ENCODE data around the gene TEX264.

Gene TEX264

DNA sequence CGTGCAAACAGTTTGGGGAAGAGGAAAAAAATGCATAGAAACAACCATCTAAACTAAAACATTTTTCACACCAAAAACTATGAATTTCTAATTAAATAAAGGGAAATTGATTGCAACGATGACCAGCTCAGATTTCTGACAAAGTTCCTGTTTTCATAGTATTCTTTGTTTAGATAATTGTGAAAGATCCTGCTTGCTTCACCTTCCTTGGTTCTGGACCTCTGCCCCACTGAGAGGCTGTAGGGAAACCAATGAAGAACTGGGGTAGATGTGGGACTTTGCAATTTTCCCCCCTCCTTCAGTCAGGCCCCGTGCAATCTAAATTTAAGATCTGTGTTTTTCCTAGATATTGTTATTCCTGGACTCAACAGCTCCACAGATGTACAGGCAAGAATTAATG is 13.8 kb upstream of the TEX264 start:
- 100% methylated on average over 1 of the region's 3 CpGs; no CpG with 5 or more reads in 1 of the 2 experiments for WGBS, 2 experiments (ENCODE audit: insufficient coverage in 2 of 2)
- Histone ChIP-seq H3K27ac (ENCODE audit: low read depth, low read length, severe bottlenecking) (no peak overlapping the region), H3K9me3 (ENCODE audit: control insufficient read depth, low read length) (no peaks in the 10 kb centered on the region), H3K4me3 (ENCODE audit: extremely low read depth, insufficient read depth, low read length, poor library complexity, severe bottlenecking) (no peak overlapping the region), H3K4me1 (ENCODE audit: control insufficient read depth, insufficient read depth, low read length, poor library complexity, severe bottlenecking) (no peaks in the 10 kb centered on the region), H3K36me3 (ENCODE audit: control insufficient read depth, insufficient read depth, low read length) (peaks cover 66% of the 10 kb centered on the region)

DNA sequence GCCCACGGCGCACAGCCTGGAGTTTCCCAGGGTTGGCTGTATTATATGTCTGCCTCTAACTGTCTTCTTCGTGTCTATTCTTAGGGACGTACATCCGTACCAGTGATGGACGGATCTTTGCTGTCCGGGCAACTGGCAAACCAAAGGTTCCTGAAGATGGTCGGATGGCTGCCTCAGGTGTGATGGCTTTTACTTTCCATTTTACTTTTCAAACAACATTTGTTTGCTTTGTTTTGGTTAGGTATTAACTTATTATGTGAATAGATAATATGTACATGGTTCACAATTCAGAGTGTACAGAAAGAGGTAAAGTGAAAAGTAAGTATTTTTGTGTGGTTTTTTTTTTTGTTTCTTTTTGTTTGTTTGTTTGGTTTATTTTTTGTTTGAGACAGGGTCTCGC is 11.1 kb upstream of the TEX264 start:
- no peaks in the 10 kb centered on the region for H3K4me1 ChIP-seq (ENCODE audit: control insufficient read depth, insufficient read depth, low read length, poor library complexity, severe bottlenecking)
- H3K4me3 ChIP-seq (ENCODE audit: extremely low read depth, insufficient read depth, low read length, poor library complexity, severe bottlenecking) = no peak overlapping the region
- peaks cover 78% of the 10 kb centered on the region for H3K36me3 ChIP-seq (ENCODE audit: control insufficient read depth, insufficient read depth, low read length)
- H3K9me3 ChIP-seq (ENCODE audit: control insufficient read depth, low read length) = no peaks in the 10 kb centered on the region
- WGBS, 2 experiments (ENCODE audit: insufficient coverage in 2 of 2) = 100% methylated on average over 4 to 6 of the region's 9 CpGs
- no peak overlapping the region for H3K27ac ChIP-seq (ENCODE audit: low read depth, low read length, severe bottlenecking)

- H3K27ac ChIP-seq (ENCODE audit: low read depth, low read length, severe bottlenecking) = no peak overlapping the region
- H3K36me3 ChIP-seq (ENCODE audit: control insufficient read depth, insufficient read depth, low read length) = peaks cover 63% of the 10 kb centered on the region
- H3K4me3 ChIP-seq (ENCODE audit: extremely low read depth, insufficient read depth, low read length, poor library complexity, severe bottlenecking) = no peak overlapping the region
- no peaks in the 10 kb centered on the region for H3K9me3 ChIP-seq (ENCODE audit: control insufficient read depth, low read length)
- 98% methylated on average over 14 of the region's 14 CpGs for WGBS, 2 experiments (ENCODE audit: insufficient coverage in 2 of 2)
- no peaks in the 10 kb centered on the region for H3K4me1 ChIP-seq (ENCODE audit: control insufficient read depth, insufficient read depth, low read length, poor library complexity, severe bottlenecking)
Measured at GRCh38 chr3:51662456-51662855, 8.6 kb upstream of the TEX264 start.

DNA sequence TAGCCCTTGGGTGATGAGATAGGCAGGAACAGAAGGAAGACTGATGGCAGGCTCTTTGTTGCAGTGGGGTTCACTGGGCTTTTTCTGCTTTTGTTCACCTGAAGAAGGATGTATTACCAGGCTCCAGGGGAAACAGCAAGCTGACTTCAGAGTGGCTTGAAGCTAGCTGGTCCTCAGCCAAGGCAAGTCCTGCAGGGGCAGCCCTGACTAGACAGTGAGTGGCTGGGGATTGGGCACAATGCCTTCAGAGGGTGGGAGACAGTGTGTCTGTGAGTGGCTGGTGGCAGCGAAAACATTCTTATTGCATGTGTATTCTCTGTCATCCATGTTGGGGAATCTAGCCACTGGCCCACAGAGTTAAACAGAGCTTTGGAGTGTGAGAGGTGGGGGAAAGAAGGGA is 2.3 kb upstream of the TEX264 start:
- Histone ChIP-seq H3K36me3 (ENCODE audit: control insufficient read depth, insufficient read depth, low read length) (peaks cover 16% of the 10 kb centered on the region), H3K4me3 (ENCODE audit: extremely low read depth, insufficient read depth, low read length, poor library complexity, severe bottlenecking) (no peak overlapping the region), H3K27ac (ENCODE audit: low read depth, low read length, severe bottlenecking) (peak overlapping the region; percentile 29), H3K4me1 (ENCODE audit: control insufficient read depth, insufficient read depth, low read length, poor library complexity, severe bottlenecking) (peaks cover 18% of the 10 kb centered on the region), H3K9me3 (ENCODE audit: control insufficient read depth, low read length) (no peaks in the 10 kb centered on the region)
- WGBS, 2 experiments (ENCODE audit: insufficient coverage in 2 of 2) = no CpG with 5 or more reads among the region's 1 CpG

- peaks cover 18% of the 10 kb centered on the region for H3K4me1 ChIP-seq (ENCODE audit: control insufficient read depth, insufficient read depth, low read length, poor library complexity, severe bottlenecking)
- WGBS, 2 experiments (ENCODE audit: insufficient coverage in 2 of 2) = 62 to 78% methylated on average over 8 of the region's 9 CpGs
- no peaks in the 10 kb centered on the region for H3K9me3 ChIP-seq (ENCODE audit: control insufficient read depth, low read length)
- H3K27ac ChIP-seq (ENCODE audit: low read depth, low read length, severe bottlenecking) = peak overlapping the region; percentile 29
- H3K4me3 ChIP-seq (ENCODE audit: extremely low read depth, insufficient read depth, low read length, poor library complexity, severe bottlenecking) = no peak overlapping the region
- H3K36me3 ChIP-seq (ENCODE audit: control insufficient read depth, insufficient read depth, low read length) = peaks cover 10% of the 10 kb centered on the region
Measured at GRCh38 chr3:51669241-51670052, 1.6 kb upstream of the TEX264 start.

DNA sequence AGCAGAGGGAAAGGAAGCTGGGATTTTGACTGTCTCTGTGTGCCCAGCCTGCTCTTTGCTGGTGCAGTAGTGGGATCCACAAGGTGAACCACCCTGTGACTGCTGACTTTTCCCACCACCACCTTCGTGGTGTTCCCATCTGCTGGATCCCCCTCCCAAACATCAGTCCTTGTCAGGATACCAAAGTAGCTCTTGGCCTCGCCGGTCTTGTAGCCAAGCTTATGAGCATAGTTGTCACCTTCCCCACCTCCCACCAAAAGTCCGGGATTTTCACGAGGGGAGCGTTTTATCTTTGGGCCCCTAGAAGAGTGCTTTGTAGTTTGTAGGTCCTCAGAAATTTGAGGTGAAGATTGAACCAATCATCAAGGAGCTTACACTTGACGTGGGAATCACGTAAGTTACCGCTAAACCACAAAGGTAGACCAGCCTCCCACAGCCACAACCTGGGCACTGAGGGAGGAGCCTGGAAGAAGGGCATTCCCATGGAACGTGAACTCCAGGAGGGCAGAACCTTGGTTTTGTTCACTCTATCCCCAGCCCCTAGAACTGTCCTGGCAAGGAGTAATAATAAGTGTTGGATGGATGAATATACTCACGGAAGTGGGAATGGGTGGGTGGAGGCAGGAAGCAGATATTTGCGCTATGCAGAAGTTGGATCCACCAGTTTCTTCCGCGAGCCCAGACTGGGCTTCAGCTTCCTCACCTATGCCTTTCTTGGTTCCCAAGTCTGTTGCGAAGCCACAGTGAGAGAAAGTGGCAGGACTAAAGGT is 814 bp upstream of the TEX264 start:
- Histone ChIP-seq H3K4me3 (ENCODE audit: extremely low read depth, insufficient read depth, low read length, poor library complexity, severe bottlenecking) (peak overlapping the region; percentile 78), H3K4me1 (ENCODE audit: control insufficient read depth, insufficient read depth, low read length, poor library complexity, severe bottlenecking) (peaks cover 18% of the 10 kb centered on the region), H3K36me3 (ENCODE audit: control insufficient read depth, insufficient read depth, low read length) (peaks cover 7% of the 10 kb centered on the region), H3K27ac (ENCODE audit: low read depth, low read length, severe bottlenecking) (no peak overlapping the region), H3K9me3 (ENCODE audit: control insufficient read depth, low read length) (no peaks in the 10 kb centered on the region)
- 90 to 99% methylated on average over 8 of the region's 15 CpGs for WGBS, 2 experiments (ENCODE audit: insufficient coverage in 2 of 2)

- WGBS, 2 experiments (ENCODE audit: insufficient coverage in 2 of 2) = 12 to 13% methylated on average over 34 to 38 of the region's 40 CpGs
- Histone ChIP-seq H3K9me3 (ENCODE audit: control insufficient read depth, low read length) (no peaks in the 10 kb centered on the region), H3K4me1 (ENCODE audit: control insufficient read depth, insufficient read depth, low read length, poor library complexity, severe bottlenecking) (peaks cover 18% of the 10 kb centered on the region), H3K27ac (ENCODE audit: low read depth, low read length, severe bottlenecking) (peak overlapping the region; percentile 59), H3K4me3 (ENCODE audit: extremely low read depth, insufficient read depth, low read length, poor library complexity, severe bottlenecking) (peak overlapping the region; percentile 78), H3K36me3 (ENCODE audit: control insufficient read depth, insufficient read depth, low read length) (peaks cover 4% of the 10 kb centered on the region)
Measured at GRCh38 chr3:51671734-51672475, 853 bp downstream of the TEX264 start.

DNA sequence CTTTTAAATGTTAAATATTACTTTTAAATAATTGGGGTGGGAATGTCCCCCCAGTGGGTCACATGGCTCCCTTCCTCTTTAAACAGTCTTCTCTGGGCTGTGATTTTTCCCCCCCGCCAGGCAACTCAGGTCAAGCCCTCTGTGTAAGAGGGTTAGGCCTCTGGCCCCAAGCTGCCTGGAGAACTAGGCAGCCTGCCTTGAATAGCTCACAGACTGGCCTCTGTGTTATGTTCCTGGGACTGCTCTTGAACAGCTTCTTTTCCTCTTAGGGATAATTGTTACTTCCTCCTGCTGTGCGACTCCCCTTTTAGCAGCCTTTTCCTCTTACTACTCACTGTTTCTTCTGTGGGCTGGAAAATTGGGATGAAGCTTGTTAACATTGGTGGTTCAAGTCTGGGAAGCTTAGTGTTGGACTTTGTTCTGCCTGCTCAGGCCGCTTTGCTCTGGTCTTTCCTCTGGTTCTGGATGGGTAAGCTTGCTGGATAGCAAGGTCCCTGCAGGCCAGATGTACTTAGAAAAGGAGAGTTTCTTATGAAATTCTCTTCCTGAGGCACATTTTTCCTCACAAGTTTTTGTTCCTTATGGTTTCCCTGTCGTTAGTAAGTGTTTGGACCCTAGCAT is 2.2 kb downstream of the TEX264 start:
- Histone ChIP-seq H3K9me3 (ENCODE audit: control insufficient read depth, low read length) (no peaks in the 10 kb centered on the region), H3K36me3 (ENCODE audit: control insufficient read depth, insufficient read depth, low read length) (peaks cover 4% of the 10 kb centered on the region), H3K4me3 (ENCODE audit: extremely low read depth, insufficient read depth, low read length, poor library complexity, severe bottlenecking) (no peak overlapping the region), H3K4me1 (ENCODE audit: control insufficient read depth, insufficient read depth, low read length, poor library complexity, severe bottlenecking) (peaks cover 18% of the 10 kb centered on the region), H3K27ac (ENCODE audit: low read depth, low read length, severe bottlenecking) (peak overlapping the region; percentile 52)
- 76 to 100% methylated on average over 2 of the region's 4 CpGs for WGBS, 2 experiments (ENCODE audit: insufficient coverage in 2 of 2)

DNA sequence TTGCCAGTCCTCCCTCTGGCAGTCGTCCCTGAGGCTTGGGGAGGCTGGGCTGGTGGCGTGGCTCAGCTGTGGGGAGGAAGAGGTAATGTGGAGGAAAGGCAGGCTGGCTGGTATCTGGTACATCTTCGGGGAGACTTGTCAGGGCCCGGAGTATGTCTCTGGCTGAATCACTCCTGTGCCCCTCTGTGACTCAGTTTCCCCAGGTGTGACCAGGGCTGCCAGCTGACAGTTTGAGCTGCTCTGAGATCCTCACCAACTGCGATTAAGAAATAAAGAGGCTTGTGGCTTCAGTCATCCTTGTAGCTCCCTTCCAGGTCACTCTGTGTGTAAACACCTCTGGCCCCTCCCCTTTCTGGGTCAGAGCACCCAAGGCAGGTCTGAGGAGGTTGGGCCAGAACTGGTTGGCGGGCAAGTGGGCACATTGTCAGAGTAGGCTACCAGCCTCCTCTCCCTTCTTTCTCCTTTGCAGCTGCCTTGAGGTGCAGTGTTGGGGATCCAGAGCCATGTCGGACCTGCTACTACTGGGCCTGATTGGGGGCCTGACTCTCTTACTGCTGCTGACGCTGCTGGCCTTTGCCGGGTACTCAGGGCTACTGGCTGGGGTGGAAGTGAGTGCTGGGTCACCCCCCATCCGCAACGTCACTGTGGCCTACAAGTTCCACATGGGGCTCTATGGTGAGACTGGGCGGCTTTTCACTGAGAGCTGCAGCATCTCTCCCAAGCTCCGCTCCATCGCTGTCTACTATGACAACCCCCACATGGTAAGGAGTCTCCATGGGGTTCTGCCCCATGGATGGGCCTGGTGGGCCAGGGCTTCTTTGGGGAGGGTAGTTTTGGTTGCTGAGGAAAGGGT is 3.0 kb downstream of the TEX264 start:
- Histone ChIP-seq H3K4me1 (ENCODE audit: control insufficient read depth, insufficient read depth, low read length, poor library complexity, severe bottlenecking) (peaks cover 13% of the 10 kb centered on the region), H3K4me3 (ENCODE audit: extremely low read depth, insufficient read depth, low read length, poor library complexity, severe bottlenecking) (no peak overlapping the region), H3K36me3 (ENCODE audit: control insufficient read depth, insufficient read depth, low read length) (peaks cover 4% of the 10 kb centered on the region), H3K27ac (ENCODE audit: low read depth, low read length, severe bottlenecking) (no peak overlapping the region), H3K9me3 (ENCODE audit: control insufficient read depth, low read length) (no peaks in the 10 kb centered on the region)
- 95% methylated on average over 9 to 12 of the region's 14 CpGs for WGBS, 2 experiments (ENCODE audit: insufficient coverage in 2 of 2)
